Measurements from ENCODE around the gene GFOD2. TPM values are rescaled to one million over a fixed set of nuclear protein-coding genes. Genes with fewer than 3 reads are reported as not detected.

The GFOD2 gene
- total RNA-seq, 1 donor from 2014 or later, result 21.9 TPM

DNA sequence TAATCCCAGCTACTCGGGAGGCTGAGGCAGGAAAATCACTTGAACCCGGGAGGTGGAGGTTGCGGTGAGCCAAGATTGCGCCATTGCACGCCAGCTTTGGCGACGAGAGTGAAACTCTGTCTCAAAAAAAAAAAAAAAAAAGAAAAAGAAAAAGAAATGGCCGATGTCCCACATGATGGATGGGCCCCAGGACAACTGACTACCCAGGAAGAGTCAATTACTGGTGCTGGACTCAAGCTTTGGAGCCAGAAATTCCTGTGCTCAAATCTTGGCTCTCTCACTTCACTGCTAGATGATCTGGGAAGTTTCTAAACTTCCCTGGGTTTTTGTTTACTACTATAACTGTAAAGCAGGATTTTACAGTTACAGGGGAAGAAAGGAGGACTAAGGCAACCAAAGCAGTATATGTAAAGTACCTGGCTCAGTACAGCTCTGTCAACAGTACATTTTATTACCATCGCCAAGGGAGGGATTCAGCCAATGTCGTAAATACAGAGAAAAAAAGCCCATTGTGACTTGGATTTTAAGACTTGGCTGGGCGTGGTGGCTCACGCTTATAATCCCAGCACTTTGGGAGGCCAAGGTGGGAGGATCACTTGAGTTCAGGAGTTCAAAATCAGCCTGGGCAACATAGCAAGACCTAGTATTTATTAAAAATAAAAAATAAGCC is 40.6 kb downstream of the GFOD2 start:
- Histone ChIP-seq H3K4me3 (ENCODE audit: low read depth, low read length) (no peak overlapping the region), H3K36me3 (ENCODE audit: control insufficient read depth, insufficient read depth, low read length) (peaks cover 2% of the 10 kb centered on the region), H3K27me3 (ENCODE audit: control insufficient read depth, insufficient read depth, low read length) (no peaks in the 10 kb centered on the region)
- DNase-seq (ENCODE audit: low read depth), result no peak
- TF ChIP-seq, protein P1, sequence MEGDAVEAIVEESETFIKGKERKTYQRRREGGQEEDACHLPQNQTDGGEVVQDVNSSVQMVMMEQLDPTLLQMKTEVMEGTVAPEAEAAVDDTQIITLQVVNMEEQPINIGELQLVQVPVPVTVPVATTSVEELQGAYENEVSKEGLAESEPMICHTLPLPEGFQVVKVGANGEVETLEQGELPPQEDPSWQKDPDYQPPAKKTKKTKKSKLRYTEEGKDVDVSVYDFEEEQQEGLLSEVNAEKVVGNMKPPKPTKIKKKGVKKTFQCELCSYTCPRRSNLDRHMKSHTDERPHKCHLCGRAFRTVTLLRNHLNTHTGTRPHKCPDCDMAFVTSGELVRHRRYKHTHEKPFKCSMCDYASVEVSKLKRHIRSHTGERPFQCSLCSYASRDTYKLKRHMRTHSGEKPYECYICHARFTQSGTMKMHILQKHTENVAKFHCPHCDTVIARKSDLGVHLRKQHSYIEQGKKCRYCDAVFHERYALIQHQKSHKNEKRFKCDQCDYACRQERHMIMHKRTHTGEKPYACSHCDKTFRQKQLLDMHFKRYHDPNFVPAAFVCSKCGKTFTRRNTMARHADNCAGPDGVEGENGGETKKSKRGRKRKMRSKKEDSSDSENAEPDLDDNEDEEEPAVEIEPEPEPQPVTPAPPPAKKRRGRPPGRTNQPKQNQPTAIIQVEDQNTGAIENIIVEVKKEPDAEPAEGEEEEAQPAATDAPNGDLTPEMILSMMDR (IDR thresholded peaks at IDR 0.05; ENCODE audit: insufficient read depth, low read length, poor library complexity, severe bottlenecking), result no peak

- Histone ChIP-seq H3K4me3 (ENCODE audit: low read depth, low read length) (no peak overlapping the region), H3K36me3 (ENCODE audit: control insufficient read depth, insufficient read depth, low read length) (peaks cover 2% of the 10 kb centered on the region), H3K27me3 (ENCODE audit: control insufficient read depth, insufficient read depth, low read length) (no peaks in the 10 kb centered on the region)
- TF ChIP-seq, protein P1 (IDR thresholded peaks at IDR 0.05; ENCODE audit: insufficient read depth, low read length, poor library complexity, severe bottlenecking), result no peak
- DNase-seq (ENCODE audit: low read depth), result no peak
Measured at GRCh38 chr16:67677712-67678111, 41.4 kb downstream of the GFOD2 start.

- Histone ChIP-seq H3K27me3 (ENCODE audit: control insufficient read depth, insufficient read depth, low read length) (no peaks in the 10 kb centered on the region), H3K4me3 (ENCODE audit: low read depth, low read length) (no peak overlapping the region), H3K36me3 (ENCODE audit: control insufficient read depth, insufficient read depth, low read length) (peaks cover 2% of the 10 kb centered on the region)
- no peak for DNase-seq (ENCODE audit: low read depth)
- TF ChIP-seq, protein P1 (IDR thresholded peaks at IDR 0.05; ENCODE audit: insufficient read depth, low read length, poor library complexity, severe bottlenecking), result no peak
Measured at GRCh38 chr16:67676939-67677338, 42.2 kb downstream of the GFOD2 start.

- no peak for DNase-seq (ENCODE audit: low read depth)
- Histone ChIP-seq H3K27me3 (ENCODE audit: control insufficient read depth, insufficient read depth, low read length) (no peaks in the 10 kb centered on the region), H3K4me3 (ENCODE audit: low read depth, low read length) (no peak overlapping the region), H3K36me3 (ENCODE audit: control insufficient read depth, insufficient read depth, low read length) (peaks cover 2% of the 10 kb centered on the region)
- TF ChIP-seq, protein P1 (IDR thresholded peaks at IDR 0.05; ENCODE audit: insufficient read depth, low read length, poor library complexity, severe bottlenecking), result no peak
Measured at GRCh38 chr16:67676516-67676915, 42.6 kb downstream of the GFOD2 start.

DNA sequence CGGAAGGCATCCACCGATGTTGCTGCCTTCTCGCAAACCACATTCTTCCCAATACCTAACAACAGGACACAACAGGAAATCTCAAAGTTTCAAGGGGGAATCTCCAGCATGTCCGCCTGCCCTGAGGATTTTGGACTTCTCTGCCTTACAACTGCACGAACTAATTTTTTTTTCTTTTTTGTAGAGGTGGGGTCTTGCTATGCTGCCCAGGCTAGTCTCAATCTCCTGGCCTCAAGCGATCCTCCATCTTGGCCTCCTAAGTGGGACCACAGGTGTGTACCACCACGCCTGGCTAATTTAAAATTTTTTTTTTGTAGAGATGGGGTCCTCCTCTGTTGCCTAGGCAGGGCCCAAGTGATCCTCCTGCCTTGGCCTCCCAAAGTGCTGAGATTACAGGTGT is 43.1 kb downstream of the GFOD2 start:
- TF ChIP-seq, protein P1 (IDR thresholded peaks at IDR 0.05; ENCODE audit: insufficient read depth, low read length, poor library complexity, severe bottlenecking), result no peak
- Histone ChIP-seq H3K27me3 (ENCODE audit: control insufficient read depth, insufficient read depth, low read length) (no peaks in the 10 kb centered on the region), H3K36me3 (ENCODE audit: control insufficient read depth, insufficient read depth, low read length) (peaks cover 2% of the 10 kb centered on the region), H3K4me3 (ENCODE audit: low read depth, low read length) (no peak overlapping the region)
- no peak for DNase-seq (ENCODE audit: low read depth)

GRCh38 chr16:67675579-67675935 is 43.6 kb downstream of the GFOD2 start:
- no peaks in the 10 kb centered on the region for H3K27me3 ChIP-seq (ENCODE audit: control insufficient read depth, insufficient read depth, low read length)
- no peak for DNase-seq (ENCODE audit: low read depth)
- H3K36me3 ChIP-seq (ENCODE audit: control insufficient read depth, insufficient read depth, low read length), result peaks cover 2% of the 10 kb centered on the region
- TF ChIP-seq, protein P1 (IDR thresholded peaks at IDR 0.05; ENCODE audit: insufficient read depth, low read length, poor library complexity, severe bottlenecking), result no peak
- H3K4me3 ChIP-seq (ENCODE audit: low read depth, low read length), result no peak overlapping the region

Data from kidney epithelial cell (primary cell).